Measurements from ENCODE around the gene GLIS1. TPM values are rescaled to one million over a fixed set of nuclear protein-coding genes. Genes with fewer than 3 reads are reported as not detected.
"Not testable (repeated sequence)": the region's sequence is repeated elsewhere in the genome, so short reads cannot be mapped to it uniquely, and the experiment has no call there.

GLIS1 gene
- total RNA-seq, 2 donors from 2014 or later, result 2.6 TPM; not detected in 1

GRCh38 chr1:53765657-53766056 is 26.7 kb upstream of the GLIS1 start:
- no peaks in the 10 kb centered on the region for H3K36me3 ChIP-seq
- DNase-seq (ENCODE audit: low spot score) (no peak), ATAC-seq (ENCODE audit: insufficient number of reproducible peaks, low FRiP score, low read depth) (no peak)
- H3K9me3 ChIP-seq, result no peaks in the 10 kb centered on the region
- no peaks in the 10 kb centered on the region for H3K27me3 ChIP-seq (replicated peaks; ENCODE audit: insufficient read depth)
- H3K4me3 ChIP-seq, result no peak overlapping the region
- H3K27ac ChIP-seq, result no peak overlapping the region
- H3K4me1 ChIP-seq (ENCODE audit: control insufficient read depth in 1 of 2, low read depth in 2 of 2), result no peaks in the 10 kb centered on the region
- TF ChIP-seq CTCF (IDR thresholded peaks at IDR 0.05), result no peak

GRCh38 chr1:53763911-53764310 is 24.9 kb upstream of the GLIS1 start:
- no peak overlapping the region for H3K4me3 ChIP-seq
- no peaks in the 10 kb centered on the region for H3K4me1 ChIP-seq (ENCODE audit: control insufficient read depth in 1 of 2, low read depth in 2 of 2)
- ATAC-seq (ENCODE audit: insufficient number of reproducible peaks, low FRiP score, low read depth), result no peak
- no peaks in the 10 kb centered on the region for H3K27me3 ChIP-seq (replicated peaks; ENCODE audit: insufficient read depth)
- no peak overlapping the region for H3K27ac ChIP-seq
- no peaks in the 10 kb centered on the region for H3K9me3 ChIP-seq
- TF ChIP-seq CTCF (IDR thresholded peaks at IDR 0.05), result no peak
- DNase-seq (ENCODE audit: low spot score), result no peak
- no peaks in the 10 kb centered on the region for H3K36me3 ChIP-seq

DNA sequence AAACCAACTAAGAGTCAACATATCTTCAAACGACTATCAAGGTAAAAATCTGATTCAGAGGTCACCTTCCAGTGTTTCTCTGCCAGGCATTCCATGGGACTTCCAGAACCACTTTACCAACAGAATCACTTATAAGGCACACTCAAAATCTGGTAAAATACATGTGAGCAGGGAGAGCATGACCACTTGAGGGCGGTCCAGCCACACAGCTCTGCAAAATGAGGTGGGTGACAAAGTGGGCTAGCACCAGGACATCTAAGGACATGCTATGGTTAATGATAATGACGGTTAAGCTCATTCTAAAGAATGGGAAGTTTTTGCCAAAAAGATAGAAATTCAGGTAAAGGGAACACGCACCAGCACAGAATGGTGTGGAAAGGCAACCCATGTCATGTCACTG is 24.5 kb upstream of the GLIS1 start:
- Histone ChIP-seq H3K27me3 (replicated peaks; ENCODE audit: insufficient read depth) (no peaks in the 10 kb centered on the region), H3K36me3 (no peaks in the 10 kb centered on the region), H3K9me3 (no peaks in the 10 kb centered on the region), H3K4me3 (no peak overlapping the region), H3K27ac (no peak overlapping the region), H3K4me1 (ENCODE audit: control insufficient read depth in 1 of 2, low read depth in 2 of 2) (no peaks in the 10 kb centered on the region)
- ATAC-seq (ENCODE audit: insufficient number of reproducible peaks, low FRiP score, low read depth) (no peak), DNase-seq (ENCODE audit: low spot score) (no peak)
- no peak for TF ChIP-seq CTCF (IDR thresholded peaks at IDR 0.05)

GRCh38 chr1:53760497-53760896 is 21.5 kb upstream of the GLIS1 start:
- ATAC-seq (ENCODE audit: insufficient number of reproducible peaks, low FRiP score, low read depth); H3K4me1 ChIP-seq (ENCODE audit: control insufficient read depth in 1 of 2, low read depth in 2 of 2); H3K27me3 ChIP-seq (replicated peaks; ENCODE audit: insufficient read depth); H3K27ac ChIP-seq; DNase-seq (ENCODE audit: low spot score); H3K36me3 ChIP-seq; H3K9me3 ChIP-seq; H3K4me3 ChIP-seq: not testable (repeated sequence)

- Histone ChIP-seq H3K36me3 (no peaks in the 10 kb centered on the region), H3K4me1 (ENCODE audit: control insufficient read depth in 1 of 2, low read depth in 2 of 2) (no peaks in the 10 kb centered on the region), H3K27me3 (replicated peaks; ENCODE audit: insufficient read depth) (no peaks in the 10 kb centered on the region), H3K9me3 (no peaks in the 10 kb centered on the region), H3K27ac (no peak overlapping the region), H3K4me3 (no peak overlapping the region)
- DNase-seq (ENCODE audit: low spot score) (no peak), ATAC-seq (ENCODE audit: insufficient number of reproducible peaks, low FRiP score, low read depth) (no peak)
- no peak for TF ChIP-seq CTCF (IDR thresholded peaks at IDR 0.05)
Observed at GRCh38 chr1:53755874-53756273, 16.9 kb upstream of the GLIS1 start.

DNA sequence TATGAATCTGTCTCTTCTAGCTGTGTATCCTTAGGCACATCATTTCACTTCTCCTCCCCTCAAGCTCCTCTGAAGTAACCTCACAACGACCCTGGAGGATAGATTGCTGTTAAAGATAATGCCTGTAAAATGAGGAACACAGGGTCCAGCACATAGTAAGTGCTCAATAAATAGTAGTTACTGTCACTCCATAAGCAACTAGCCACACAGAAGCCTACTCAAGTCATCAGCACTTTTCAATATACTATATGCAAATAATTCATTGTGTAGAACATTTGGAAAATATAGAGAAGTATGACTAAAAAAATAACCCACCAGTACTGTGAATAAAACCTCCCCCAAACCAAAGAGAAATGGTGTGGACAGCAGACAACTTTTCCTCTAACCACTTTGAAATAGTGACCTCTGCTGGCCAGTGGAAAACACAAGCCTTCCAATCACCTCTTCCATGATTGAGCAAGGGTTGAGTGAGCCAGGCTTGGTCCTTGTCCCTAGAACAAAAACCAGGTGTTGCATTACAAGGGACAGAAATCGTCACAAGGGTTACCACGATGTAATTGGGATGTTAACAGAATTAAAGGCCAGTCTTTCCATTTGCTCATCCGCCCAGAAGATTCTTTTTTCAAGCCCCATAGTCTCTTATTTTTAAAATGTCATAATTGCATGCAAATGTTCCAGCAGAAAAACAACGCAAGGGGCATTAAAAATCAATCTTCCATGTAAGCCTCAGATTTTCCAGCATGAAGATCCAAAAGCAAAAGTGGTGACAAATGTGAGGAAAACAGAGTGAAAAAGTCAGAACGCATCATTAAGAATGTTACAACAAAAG is 15.7 kb upstream of the GLIS1 start:
- Histone ChIP-seq H3K4me1 (ENCODE audit: control insufficient read depth in 1 of 2, low read depth in 2 of 2) (no peaks in the 10 kb centered on the region), H3K4me3 (no peak overlapping the region)
- DNase-seq (ENCODE audit: low spot score), result no peak

More for the DNA sequence above, 15.7 kb upstream of the GLIS1 start:
- no peak overlapping the region for H3K27ac ChIP-seq
- no peak for ATAC-seq (ENCODE audit: insufficient number of reproducible peaks, low FRiP score, low read depth)
- H3K36me3 ChIP-seq, result no peaks in the 10 kb centered on the region
- TF ChIP-seq CTCF (IDR thresholded peaks at IDR 0.05), result peak; percentile 60
- H3K9me3 ChIP-seq, result no peaks in the 10 kb centered on the region
- no peaks in the 10 kb centered on the region for H3K27me3 ChIP-seq (replicated peaks; ENCODE audit: insufficient read depth)

Measured in thoracic aorta (tissue), 2 donors.